MV-4-11 (cell line): ENCODE data around the gene FLRT1.
A peak's percentile ranks its signal among the peaks of the same experiment; 100 is the strongest.

Source experiments
- DNase-seq: peaks from one replicate; lab custom pipeline; 2025; lab: John Stamatoyannopoulos, UW

FLRT1 gene

DNA sequence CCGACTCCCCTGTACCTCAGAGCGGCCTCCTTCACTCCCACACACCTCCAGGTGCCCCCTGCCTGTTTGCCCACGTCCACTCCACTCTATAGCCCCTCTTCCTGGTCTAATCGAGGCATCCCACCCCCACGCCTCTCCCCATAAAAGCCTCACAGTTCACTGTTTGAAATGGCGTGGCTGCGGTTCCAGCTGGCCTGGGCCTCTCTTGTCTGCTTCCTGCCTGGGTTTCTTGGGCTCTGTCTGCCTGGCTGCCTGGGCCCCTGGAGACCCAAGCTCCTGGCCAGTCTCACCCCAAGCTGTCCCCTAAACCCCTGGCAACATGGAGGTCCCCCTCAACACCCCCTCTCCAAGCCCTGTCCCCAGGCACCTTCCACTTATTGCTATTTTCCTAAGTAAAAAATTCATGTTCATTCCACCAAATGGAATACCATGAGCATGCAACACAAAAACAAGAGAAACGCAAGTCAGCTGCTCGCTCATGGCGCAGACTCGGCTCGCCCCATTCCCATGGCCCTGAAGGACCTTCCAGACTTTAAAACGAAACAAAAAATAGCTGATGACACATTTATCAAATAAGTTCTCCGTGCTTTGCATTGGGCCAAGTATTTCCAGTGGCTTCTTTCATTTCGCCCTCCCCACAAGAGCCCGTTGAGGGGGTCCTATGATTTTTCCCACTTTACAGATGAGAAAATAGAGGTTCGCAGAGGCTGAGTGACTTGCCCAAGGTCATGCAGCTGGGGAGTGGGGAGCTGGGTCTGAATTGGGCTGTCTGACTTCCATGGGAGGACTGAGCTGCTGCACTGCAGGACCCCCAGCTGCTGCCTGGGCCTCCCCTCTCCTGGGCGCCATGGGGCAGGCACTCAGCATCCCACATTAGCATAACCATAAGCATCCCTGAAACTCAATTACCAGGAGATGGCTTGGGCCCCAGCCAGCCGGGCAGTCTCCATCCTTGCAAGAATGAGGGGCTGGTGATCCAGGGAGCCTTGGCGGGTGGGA is 11.7 kb upstream of the FLRT1 start:
- no peak for DNase-seq

- DNase-seq = no peak
These were observed 10.5 kb upstream of the FLRT1 start for GRCh38 chr11:64025205-64025604.

DNA sequence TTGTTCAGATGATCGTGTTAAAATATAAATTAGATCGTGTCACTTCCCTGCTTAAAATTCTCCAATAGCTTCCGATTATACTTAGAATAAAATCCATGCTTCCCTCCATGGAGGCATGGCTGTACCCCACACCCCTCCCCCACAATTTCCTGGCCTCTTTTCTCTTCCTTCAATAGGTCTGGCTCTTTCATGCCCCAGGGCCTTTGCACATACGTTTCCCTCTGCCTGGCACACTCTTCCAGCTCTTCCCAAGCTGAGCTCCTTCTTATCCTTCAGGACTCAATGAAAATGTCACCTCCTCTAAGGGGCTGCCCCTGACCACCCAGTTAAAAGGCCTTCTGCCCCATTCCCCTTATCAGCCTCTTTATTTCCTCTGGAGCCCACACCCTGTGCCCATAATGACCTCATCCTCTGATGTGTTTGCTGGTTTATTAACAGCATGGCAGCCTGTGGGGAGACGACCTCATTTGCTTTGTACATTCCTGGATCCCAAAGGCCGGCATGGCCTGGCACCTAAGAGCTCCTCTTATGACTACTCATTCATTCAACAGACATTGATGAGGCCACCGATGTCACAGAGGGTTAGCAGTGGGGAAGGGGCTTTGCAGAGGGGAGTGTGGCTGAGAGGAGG is 9.0 kb upstream of the FLRT1 start:
- no peak for DNase-seq

GRCh38 chr11:64027651-64028397 is 7.9 kb upstream of the FLRT1 start:
- DNase-seq = peak; percentile 81

- DNase-seq = no peak
These were observed 7.2 kb upstream of the FLRT1 start for GRCh38 chr11:64028398-64029115.

DNA sequence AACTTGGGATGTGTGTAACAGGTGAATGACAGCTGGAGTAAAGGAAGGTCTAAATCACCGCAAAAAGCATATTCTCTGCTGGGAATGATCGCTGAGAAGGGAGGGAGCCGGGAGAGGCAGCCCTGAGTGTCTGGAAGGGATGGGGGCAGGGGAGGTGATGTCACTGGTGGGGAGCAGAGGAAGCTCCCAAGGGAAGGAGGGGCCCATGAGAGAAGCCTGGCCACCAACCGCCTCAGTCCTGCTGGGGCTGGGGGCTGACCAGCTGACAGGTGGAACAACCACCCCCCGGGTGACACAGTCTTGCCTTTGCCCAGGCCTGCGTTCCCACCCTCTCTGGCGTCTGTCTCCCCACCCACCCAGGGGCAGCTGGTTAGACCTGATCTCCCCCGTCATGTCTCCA is 6.0 kb upstream of the FLRT1 start:
- no peak for DNase-seq

DNA sequence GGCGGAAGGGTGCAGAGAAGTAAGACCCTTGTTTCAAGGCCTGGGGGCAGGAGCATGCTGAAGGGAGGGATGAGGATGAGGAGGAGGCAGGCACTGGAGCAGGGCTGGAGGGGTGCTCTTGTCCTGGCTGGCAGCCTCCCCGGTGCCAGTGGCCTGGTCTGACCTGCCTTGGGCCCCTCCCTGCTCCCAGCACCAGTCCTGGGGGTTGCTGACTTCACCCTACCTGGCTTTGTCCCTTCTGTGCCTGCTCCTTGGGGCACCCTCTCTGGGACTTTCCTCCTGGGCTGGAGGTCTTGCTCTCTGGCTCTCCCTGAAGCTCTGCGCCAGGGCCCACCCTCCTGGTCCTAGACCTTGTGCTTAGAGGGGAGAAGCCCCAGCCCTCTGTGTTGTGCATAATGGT is 4.7 kb upstream of the FLRT1 start:
- no peak for DNase-seq

GRCh38 chr11:64032050-64032449 is 3.7 kb upstream of the FLRT1 start:
- DNase-seq = no peak

- DNase-seq = no peak
These were observed 1.3 kb upstream of the FLRT1 start for GRCh38 chr11:64034411-64034811.

DNA sequence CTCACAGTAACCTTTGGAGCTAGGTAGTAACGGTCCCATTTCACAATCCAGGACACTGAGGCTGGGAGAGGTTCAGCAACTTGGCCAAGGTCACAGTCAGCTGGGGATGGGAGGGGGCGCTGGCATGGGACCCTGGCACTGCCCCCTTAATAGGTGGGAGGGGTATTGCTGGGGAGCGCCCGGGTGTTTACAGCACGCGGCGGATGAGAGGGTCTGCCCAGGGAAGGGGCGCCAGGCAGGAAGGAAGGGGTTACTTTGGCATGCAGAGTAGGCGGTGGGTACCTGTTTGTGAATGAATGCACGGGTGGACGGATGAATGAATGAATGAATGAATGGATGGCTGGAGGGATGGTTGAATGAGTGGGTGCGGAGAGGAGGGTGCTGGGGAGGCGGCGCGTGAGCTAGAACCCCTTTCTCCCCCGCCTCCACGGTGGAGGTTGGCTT is 628 bp upstream of the FLRT1 start:
- no peak for DNase-seq

DNA sequence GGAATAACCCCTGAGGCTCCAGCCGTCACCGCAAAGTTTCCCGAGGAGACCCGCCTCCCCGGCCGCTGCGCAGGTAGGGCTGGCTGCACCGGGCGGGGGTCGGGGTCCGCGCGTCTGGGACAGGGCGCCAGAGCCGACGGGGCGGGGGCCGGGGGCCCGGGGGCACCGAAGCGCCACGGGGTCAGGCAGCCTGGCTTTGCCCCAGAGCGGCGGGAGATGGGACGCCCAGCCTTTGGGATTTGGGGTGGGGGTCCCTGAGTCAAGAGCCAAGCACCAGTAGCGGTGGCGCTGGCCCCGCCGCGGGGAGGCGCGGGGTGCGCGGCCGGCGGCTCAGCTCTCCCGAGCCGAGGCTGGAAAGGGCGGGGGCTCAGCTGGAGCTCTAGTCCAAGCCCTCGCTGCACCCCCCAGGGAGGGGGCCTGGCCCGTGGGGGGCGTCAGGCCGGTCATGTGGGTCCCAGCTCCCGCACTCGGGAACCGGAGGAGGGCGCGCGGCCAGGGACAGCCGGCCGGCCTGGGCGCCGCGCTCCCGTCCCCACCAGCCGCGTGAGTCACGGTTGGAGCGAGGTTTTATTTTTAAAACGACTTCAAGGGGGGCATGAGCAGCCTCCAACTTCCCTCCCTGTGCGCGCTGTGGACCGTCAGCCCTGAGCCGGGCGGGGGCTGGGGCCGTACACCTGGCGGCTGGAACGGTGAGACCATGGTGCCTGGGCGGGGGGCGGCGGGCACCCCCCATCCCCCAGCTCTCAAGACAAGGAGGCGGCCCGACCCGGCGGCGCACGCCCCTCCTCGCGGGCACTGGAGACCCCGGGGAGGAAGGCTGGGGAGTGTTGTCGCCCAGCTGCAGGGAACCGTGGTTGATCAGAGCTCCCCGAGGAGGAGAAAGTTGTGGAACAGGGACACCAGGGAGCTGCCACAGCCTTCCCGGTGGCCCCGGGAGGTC is 626 bp downstream of the FLRT1 start:
- peak; percentile 24 for DNase-seq

GRCh38 chr11:64037027-64037634 is 1.4 kb downstream of the FLRT1 start:
- no peak for DNase-seq

- no peak for DNase-seq
These were observed 2.8 kb downstream of the FLRT1 start for GRCh38 chr11:64038500-64038899.

- no peak for DNase-seq
These were observed 3.4 kb downstream of the FLRT1 start for GRCh38 chr11:64039012-64039665.

GRCh38 chr11:64040684-64041322 is 5.1 kb downstream of the FLRT1 start:
- no peak for DNase-seq

DNA sequence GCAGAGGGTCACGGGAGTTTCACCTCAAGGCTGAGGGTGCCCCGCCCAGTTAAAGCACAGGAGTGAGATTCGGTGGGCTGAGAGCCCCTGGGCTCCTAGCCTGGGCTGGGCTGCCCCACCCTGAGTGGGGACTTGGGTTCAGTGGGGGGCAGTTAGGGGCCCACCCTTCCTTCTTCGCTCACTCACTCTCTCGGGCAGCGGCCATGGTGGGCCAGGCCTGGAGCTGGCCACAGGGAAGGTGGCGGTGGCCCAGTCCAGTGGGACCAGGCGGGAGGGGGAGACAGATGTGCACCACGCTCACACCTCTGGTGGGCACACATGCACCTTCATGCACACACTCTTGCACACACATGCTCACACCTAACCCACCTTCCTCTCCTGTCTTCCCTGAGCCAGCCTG is 6.1 kb downstream of the FLRT1 start:
- no peak for DNase-seq

- no peak for DNase-seq
These were observed 6.6 kb downstream of the FLRT1 start for GRCh38 chr11:64042301-64042700.

DNA sequence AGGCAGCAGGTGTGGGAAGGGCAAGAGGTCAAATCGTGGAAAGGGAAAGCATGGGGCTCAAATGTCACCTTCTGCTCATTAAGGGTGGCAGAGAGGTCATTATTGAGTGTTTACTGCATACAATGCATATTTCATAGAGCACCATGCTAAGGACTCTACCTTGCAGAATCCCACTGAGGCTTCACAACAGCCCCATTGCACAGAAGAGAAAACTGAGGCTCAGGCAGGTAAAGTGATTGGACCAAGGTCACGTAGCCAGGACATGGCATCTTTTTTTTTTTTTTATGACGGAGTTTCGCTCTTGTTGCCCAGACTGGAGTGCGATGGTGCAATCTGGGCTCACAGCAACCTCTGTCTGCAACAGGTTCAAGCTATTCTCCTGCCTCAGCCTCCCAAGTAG is 7.8 kb downstream of the FLRT1 start:
- DNase-seq = no peak

GRCh38 chr11:64044730-64045393 is 9.1 kb downstream of the FLRT1 start:
- DNase-seq = peak; percentile 25
